ENCODE measurements around the gene FAM9B. TPM values are rescaled to one million over a fixed set of nuclear protein-coding genes. Genes with fewer than 3 reads are reported as not detected.
"Not testable (repeated sequence)": the region's sequence is repeated elsewhere in the genome, so short reads cannot be mapped to it uniquely, and the experiment has no call there.

The FAM9B gene
- total RNA-seq, 1 donor from 2014 or later: 0.41 TPM

DNA sequence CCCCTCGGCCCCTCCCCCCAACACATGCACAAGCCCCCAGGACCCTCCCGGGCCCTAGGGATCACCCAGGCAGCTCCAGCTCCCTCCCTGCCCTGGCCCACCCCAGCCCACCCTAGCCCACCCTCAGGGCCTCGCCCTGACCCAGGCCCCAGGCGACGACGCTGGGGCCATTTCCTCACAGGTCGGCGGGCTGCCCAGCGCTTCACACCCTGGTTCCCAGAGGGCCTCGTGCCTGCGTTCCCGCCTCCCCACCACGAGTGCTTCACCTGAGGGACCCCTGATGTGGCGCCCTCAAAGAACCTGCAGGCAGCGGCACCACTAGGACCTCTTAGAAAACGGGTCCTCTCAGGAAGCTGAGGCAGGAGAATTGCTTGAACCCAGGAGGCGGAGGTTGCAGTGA is 341 bp downstream of the FAM9B start:
- Mint-ChIP-seq H3K27me3 (ENCODE audit: low read depth) (peaks cover 5% of the 10 kb centered on the region), H3K27ac (no peak overlapping the region), H3K4me3 (ENCODE audit: low read depth) (no peak overlapping the region), H3K36me3 (ENCODE audit: low read depth) (no peaks in the 10 kb centered on the region), H3K4me1 (ENCODE audit: low read depth) (peaks cover 4% of the 10 kb centered on the region), H3K9me3 (peaks cover 6% of the 10 kb centered on the region)
- intact Hi-C loops (cut with micrococcal nuclease): no loop called here
- no peak for DNase-seq (ENCODE audit: low spot score)

DNA sequence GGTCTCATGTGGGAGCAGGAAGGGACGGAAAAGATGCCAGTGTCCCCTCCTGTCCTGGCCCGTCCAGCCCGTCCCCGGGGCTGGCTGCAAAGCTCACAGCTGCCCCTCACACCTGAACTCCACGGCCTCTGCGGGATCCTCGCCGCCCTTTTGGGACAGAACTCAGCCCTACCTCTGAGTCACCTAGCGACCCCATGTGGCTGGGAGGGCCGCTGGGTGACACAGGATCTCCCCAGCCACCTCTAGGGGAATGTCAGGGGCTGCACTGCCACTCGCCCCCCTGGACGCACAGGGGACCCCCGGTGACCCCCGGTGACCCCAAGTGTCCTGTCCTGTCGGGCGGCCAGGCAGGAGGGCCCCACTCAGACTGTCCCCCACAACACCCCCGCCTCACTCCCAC is 748 bp downstream of the FAM9B start:
- DNase-seq (ENCODE audit: low spot score): no peak
- H3K4me1 Mint-ChIP-seq (ENCODE audit: low read depth): peaks cover 4% of the 10 kb centered on the region
- no peak overlapping the region for H3K4me3 Mint-ChIP-seq (ENCODE audit: low read depth)
- intact Hi-C loops (cut with micrococcal nuclease): no loop called here
- peaks cover 9% of the 10 kb centered on the region for H3K27me3 Mint-ChIP-seq (ENCODE audit: low read depth)
- no peak overlapping the region for H3K27ac Mint-ChIP-seq
- H3K9me3 Mint-ChIP-seq: peaks cover 6% of the 10 kb centered on the region
- no peaks in the 10 kb centered on the region for H3K36me3 Mint-ChIP-seq (ENCODE audit: low read depth)

DNA sequence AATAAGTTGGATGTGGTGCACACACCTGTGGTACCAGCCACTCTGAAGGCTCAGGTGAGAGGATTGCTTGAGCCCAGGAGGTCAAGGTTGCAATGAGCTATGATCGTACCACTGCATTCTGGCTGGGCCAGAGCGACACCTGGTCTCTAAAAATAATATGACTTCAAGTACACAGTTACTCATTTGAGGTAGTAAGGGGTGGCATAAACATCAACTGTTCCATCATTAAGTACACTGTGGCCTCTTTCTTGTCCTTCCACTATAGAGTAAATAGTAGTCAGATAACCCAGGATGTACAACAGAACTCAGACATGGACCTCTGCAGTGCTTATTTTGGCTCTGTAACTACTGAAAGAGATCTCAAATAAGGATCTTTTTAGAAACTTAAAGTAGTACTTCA is 10.6 kb downstream of the FAM9B start:
- DNase-seq (ENCODE audit: low spot score): no peak
- peaks cover 3% of the 10 kb centered on the region for H3K9me3 Mint-ChIP-seq
- H3K27me3 Mint-ChIP-seq (ENCODE audit: low read depth): peaks cover 4% of the 10 kb centered on the region
- intact Hi-C loops (cut with micrococcal nuclease): no loop called here
- no peaks in the 10 kb centered on the region for H3K4me1 Mint-ChIP-seq (ENCODE audit: low read depth)
- no peak overlapping the region for H3K4me3 Mint-ChIP-seq (ENCODE audit: low read depth)
- H3K27ac Mint-ChIP-seq: no peak overlapping the region
- H3K36me3 Mint-ChIP-seq (ENCODE audit: low read depth): no peaks in the 10 kb centered on the region

DNA sequence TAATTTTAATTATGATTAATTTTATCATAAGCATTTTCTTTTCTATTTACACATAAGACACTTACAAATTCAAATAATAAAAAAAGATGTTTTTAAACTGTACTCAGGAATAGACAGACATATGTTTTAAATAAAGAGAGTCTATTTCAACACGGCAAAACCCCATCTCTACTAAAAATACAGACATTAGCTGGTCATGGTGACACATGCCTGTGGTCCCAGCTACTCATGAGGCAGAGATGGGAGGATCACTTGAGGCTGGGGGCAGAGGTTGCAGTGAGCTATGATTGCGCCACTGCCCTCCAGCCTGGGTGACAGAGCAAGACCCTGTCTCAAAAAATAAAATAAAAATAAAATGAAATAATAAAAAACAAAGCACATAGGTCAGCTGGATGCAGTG is 14.8 kb downstream of the FAM9B start:
- no peak for DNase-seq (ENCODE audit: low spot score)
- H3K4me3 Mint-ChIP-seq (ENCODE audit: low read depth): no peak overlapping the region
- H3K27me3 Mint-ChIP-seq (ENCODE audit: low read depth): no peaks in the 10 kb centered on the region
- no peaks in the 10 kb centered on the region for H3K4me1 Mint-ChIP-seq (ENCODE audit: low read depth)
- H3K36me3 Mint-ChIP-seq (ENCODE audit: low read depth): no peaks in the 10 kb centered on the region
- H3K9me3 Mint-ChIP-seq: peaks cover 3% of the 10 kb centered on the region
- intact Hi-C loops (cut with micrococcal nuclease): no loop called here
- no peak overlapping the region for H3K27ac Mint-ChIP-seq

DNA sequence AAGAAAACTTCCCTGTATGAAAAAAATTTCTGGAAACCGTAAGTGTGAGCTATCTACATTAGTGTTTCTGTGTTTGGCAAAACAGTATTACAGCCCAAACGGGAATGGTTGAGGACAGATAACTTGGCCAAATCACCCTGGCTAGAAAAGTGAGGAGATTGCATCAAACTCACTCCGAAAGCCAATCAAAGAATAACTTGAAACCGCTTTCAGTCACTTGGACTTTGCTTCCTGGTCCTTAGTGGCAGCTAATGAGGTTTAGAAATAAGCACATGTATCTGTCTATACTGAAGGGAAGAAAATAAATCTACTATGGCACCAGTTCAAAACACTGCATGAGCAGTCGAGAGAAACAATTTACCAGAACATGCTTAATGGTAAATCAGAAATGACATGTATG is 15.6 kb downstream of the FAM9B start:
- H3K4me1 Mint-ChIP-seq (ENCODE audit: low read depth); H3K27ac Mint-ChIP-seq; H3K9me3 Mint-ChIP-seq; H3K27me3 Mint-ChIP-seq (ENCODE audit: low read depth); H3K4me3 Mint-ChIP-seq (ENCODE audit: low read depth); intact Hi-C loops (cut with micrococcal nuclease); DNase-seq (ENCODE audit: low spot score); H3K36me3 Mint-ChIP-seq (ENCODE audit: low read depth): not testable (repeated sequence)

DNA sequence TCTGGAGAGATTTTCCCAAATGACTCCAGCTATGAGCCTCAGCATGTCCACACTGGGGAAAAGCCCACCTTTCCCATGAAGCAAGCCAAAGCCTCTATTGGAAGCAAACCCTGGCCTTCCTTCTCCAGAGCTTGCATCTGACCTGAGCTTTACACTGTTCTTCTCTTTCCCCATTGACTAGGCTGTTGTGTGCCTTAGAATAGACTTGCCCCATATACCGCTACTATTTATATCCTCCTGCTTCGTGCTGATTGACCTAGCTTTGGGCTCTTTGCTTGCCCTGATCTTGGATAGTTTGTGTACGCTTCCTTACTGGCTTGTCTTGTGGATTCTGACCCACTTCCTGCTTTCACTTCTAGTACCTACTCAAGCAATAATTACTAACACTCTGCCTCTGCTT is 30.9 kb downstream of the FAM9B start:
- H3K4me3 Mint-ChIP-seq (ENCODE audit: low read depth): no peak overlapping the region
- intact Hi-C loops (cut with micrococcal nuclease): no loop called here

DNA sequence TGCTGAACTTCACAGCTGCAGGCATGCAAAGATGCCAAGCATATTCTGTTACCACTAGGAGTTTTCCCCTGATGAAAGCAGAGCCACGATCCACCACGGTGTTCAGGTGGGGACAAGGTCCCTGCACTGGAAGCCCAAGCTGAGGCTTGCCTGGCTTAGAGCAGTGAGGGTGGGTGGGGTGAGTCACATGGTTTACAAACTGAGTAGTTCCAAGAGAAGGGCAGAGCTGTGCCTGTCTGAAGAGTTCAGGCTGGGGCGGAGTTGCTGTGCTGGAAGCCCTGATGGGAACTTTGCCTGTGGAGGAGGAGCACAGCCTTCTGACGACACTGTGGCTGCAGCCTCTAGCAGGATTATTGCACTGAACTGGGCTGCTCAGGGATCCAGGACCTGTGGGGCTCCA is 45.5 kb downstream of the FAM9B start:
- no peak overlapping the region for H3K4me3 Mint-ChIP-seq (ENCODE audit: low read depth)
- peaks cover 5% of the 10 kb centered on the region for H3K4me1 Mint-ChIP-seq (ENCODE audit: low read depth)
- no peaks in the 10 kb centered on the region for H3K9me3 Mint-ChIP-seq
- H3K27ac Mint-ChIP-seq: no peak overlapping the region
- H3K36me3 Mint-ChIP-seq (ENCODE audit: low read depth): no peaks in the 10 kb centered on the region
- DNase-seq (ENCODE audit: low spot score): no peak
- no peaks in the 10 kb centered on the region for H3K27me3 Mint-ChIP-seq (ENCODE audit: low read depth)
- intact Hi-C loops (cut with micrococcal nuclease): loop anchor here (10.0 kb wide), 1 partner anchor 176 kb away; no protein-coding TSS in a partner anchor

More for the DNA sequence above, 30.9 kb downstream of the FAM9B start:
- DNase-seq (ENCODE audit: low spot score): no peak
- H3K9me3 Mint-ChIP-seq: no peaks in the 10 kb centered on the region
- no peaks in the 10 kb centered on the region for H3K36me3 Mint-ChIP-seq (ENCODE audit: low read depth)
- H3K4me1 Mint-ChIP-seq (ENCODE audit: low read depth): peaks cover 10% of the 10 kb centered on the region
- peaks cover 8% of the 10 kb centered on the region for H3K27me3 Mint-ChIP-seq (ENCODE audit: low read depth)
- no peak overlapping the region for H3K27ac Mint-ChIP-seq

DNA sequence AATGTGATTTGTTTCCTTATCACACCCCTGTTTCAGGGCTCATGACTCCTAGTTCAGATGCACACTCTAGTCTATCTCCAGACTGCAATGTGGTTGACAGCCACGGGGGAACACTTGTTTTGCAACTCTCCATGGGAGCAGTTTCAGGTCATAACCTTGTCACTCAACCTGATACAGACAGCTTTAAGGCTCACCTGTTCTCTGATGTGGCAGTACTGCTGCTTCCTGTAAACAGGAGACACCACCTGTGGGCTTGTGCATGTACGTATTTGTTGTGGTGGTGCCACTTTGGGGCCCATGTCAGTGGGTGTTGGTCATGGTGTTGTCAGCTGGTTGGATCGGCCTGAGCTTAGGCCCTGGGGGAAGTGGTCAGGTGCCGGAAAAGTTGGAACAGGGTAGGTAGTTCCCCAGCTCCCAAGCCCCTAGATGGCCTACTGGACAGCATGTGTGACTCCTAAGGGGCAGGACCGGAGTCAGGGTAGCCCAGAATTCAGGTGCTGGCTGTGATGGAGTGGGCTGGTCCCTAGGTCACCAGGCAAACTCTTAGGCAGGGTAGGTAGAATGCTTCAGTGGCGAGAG is 46.2 kb downstream of the FAM9B start:
- DNase-seq (ENCODE audit: low spot score): no peak
- Mint-ChIP-seq H3K9me3 (no peaks in the 10 kb centered on the region), H3K27ac (no peak overlapping the region), H3K27me3 (ENCODE audit: low read depth) (no peaks in the 10 kb centered on the region), H3K36me3 (ENCODE audit: low read depth) (no peaks in the 10 kb centered on the region), H3K4me1 (ENCODE audit: low read depth) (peaks cover 5% of the 10 kb centered on the region), H3K4me3 (ENCODE audit: low read depth) (no peak overlapping the region)
- intact Hi-C loops (cut with micrococcal nuclease): loop anchor here (10.0 kb wide), 1 partner anchor 177 kb away; no protein-coding TSS in a partner anchor

DNA sequence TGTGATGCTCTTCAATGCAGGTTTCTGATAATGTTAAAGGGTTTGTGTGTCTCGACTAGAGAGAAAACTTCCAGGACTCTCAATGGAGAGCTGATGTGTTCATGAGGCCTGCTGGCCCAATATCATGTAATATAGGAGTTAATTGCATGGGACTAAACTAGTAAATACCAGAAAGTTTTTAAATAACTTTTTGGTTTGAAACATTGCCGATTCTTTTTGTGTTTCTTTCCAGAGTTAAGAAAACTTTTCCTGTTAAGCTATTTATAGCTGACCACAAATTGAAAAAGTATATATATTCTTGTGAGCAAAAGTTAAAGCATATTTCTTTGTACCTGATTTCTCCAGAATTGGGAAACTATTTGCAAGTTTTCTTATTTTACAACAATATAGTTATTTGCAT is 49.7 kb downstream of the FAM9B start:
- Mint-ChIP-seq H3K27me3 (ENCODE audit: low read depth) (peaks cover 4% of the 10 kb centered on the region), H3K9me3 (no peaks in the 10 kb centered on the region), H3K27ac (no peak overlapping the region), H3K36me3 (ENCODE audit: low read depth) (no peaks in the 10 kb centered on the region), H3K4me3 (ENCODE audit: low read depth) (no peak overlapping the region), H3K4me1 (ENCODE audit: low read depth) (peaks cover 19% of the 10 kb centered on the region)
- intact Hi-C loops (cut with micrococcal nuclease): loop anchor here (10.0 kb wide), 1 partner anchor 181 kb away; no protein-coding TSS in a partner anchor
- DNase-seq (ENCODE audit: low spot score): no peak

DNA sequence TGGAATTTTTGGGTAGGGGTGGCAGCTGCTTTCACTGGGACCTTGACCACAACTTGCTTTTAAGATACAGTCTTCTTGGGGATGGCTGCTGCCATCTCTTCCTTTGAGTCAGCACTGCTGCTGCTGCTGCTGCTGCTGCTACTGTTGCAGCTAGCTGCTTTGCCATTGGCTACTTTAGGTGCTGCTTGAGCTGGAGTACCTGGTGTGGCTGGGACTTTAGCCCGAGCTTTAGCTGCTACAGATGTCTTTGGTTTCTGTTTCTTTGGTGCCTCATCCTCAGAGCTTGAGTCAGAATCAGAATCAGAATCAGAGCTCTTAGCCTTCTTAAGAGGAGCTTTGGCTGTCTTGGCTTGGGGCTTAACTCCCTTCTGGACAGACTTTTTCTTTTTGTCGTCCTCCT is 52.2 kb downstream of the FAM9B start:
- no peak overlapping the region for H3K27ac Mint-ChIP-seq
- no peaks in the 10 kb centered on the region for H3K36me3 Mint-ChIP-seq (ENCODE audit: low read depth)
- peak; percentile 9 for DNase-seq (ENCODE audit: low spot score)
- H3K27me3 Mint-ChIP-seq (ENCODE audit: low read depth): peaks cover 6% of the 10 kb centered on the region
- no peaks in the 10 kb centered on the region for H3K9me3 Mint-ChIP-seq
- H3K4me1 Mint-ChIP-seq (ENCODE audit: low read depth): peaks cover 17% of the 10 kb centered on the region
- intact Hi-C loops (cut with micrococcal nuclease): loop anchor here (10.0 kb wide), 1 partner anchor 183 kb away; no protein-coding TSS in a partner anchor
- H3K4me3 Mint-ChIP-seq (ENCODE audit: low read depth): no peak overlapping the region

DNA sequence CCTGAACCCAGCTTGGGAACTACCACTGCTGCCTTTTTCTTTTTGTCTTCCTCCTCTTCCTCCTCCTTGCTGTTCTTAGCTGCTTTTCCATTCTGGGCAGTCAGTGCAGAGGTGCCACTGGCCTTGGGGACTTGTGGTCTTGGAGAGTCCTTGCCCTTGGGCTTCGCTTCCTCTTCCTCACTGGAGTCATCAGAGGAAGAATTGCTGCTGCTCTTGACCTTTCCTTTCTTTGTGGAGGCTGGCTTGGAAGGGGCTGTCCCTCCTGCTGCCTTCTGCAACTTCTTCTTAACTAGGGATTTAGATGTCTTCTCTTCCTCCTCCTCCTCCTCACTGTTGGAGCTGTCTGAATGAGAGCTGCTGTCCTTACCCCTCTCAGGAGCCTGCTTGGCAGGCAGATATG is 53.2 kb downstream of the FAM9B start:
- Mint-ChIP-seq H3K27ac (no peak overlapping the region), H3K36me3 (ENCODE audit: low read depth) (no peaks in the 10 kb centered on the region), H3K4me1 (ENCODE audit: low read depth) (peaks cover 15% of the 10 kb centered on the region), H3K27me3 (ENCODE audit: low read depth) (peaks cover 6% of the 10 kb centered on the region), H3K4me3 (ENCODE audit: low read depth) (no peak overlapping the region), H3K9me3 (no peaks in the 10 kb centered on the region)
- DNase-seq (ENCODE audit: low spot score): no peak
- intact Hi-C loops (cut with micrococcal nuclease): loop anchor here (10.0 kb wide), 1 partner anchor 184 kb away; no protein-coding TSS in a partner anchor
